Stimulated activated CD4-positive, alpha-beta T cell treated with anti-CD3 and anti-CD28 coated beads, Interleukin-2, amount 100 ng/mL, for 24 hours (primary cell): ENCODE measurements around the gene WDR45B.
"Not testable (repeated sequence)": the region's sequence is repeated elsewhere in the genome, so short reads cannot be mapped to it uniquely, and the experiment has no call there.

Experiments
- DNase-seq, 2 donors: peaks; one replicate each; pipeline ENCODE4 v3.0.0-alpha.2; 2020

The WDR45B gene

DNA sequence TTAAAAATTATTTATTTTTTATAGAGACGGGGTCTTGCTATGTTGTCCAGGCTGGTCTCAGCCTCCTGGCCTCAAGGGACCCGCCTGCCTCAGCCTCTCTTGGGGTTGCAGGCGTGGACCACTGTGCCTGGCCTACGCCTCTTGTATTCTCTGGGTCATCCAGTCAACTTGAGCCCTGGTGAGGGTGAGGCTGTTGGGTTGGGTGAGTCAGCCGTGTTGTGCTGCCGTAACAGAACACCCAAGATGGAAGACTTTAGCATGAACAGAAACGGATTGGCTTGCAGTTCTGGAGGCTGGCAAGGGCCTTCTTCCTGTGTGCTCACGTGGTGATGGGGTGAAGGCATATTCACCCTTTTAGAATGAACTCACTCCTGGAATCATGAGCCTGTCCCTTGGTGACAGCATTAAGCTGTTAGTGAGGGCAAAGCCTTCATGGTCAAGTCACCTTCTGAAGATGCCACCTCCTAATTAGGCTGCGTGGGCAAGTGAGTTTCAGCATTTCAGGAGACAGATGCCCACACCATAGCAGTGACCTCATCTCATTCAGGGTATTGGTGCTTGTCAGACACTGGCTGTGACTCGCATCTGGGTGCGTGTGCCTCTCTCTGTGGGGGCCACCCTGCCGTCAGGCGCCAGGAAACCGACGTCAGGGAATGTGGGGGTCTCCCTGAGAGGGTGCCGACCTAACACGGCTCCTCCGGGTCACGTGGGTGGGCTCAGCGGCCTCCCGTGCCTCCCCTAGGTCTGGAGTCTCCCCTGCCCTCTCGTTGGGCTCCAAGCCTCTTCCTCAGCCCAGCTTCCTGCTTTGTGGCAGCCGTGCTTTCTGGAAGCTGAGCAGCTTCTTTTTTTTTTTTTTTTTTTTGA, 49.8 kb downstream of the WDR45B start:
- no peak for DNase-seq

DNA sequence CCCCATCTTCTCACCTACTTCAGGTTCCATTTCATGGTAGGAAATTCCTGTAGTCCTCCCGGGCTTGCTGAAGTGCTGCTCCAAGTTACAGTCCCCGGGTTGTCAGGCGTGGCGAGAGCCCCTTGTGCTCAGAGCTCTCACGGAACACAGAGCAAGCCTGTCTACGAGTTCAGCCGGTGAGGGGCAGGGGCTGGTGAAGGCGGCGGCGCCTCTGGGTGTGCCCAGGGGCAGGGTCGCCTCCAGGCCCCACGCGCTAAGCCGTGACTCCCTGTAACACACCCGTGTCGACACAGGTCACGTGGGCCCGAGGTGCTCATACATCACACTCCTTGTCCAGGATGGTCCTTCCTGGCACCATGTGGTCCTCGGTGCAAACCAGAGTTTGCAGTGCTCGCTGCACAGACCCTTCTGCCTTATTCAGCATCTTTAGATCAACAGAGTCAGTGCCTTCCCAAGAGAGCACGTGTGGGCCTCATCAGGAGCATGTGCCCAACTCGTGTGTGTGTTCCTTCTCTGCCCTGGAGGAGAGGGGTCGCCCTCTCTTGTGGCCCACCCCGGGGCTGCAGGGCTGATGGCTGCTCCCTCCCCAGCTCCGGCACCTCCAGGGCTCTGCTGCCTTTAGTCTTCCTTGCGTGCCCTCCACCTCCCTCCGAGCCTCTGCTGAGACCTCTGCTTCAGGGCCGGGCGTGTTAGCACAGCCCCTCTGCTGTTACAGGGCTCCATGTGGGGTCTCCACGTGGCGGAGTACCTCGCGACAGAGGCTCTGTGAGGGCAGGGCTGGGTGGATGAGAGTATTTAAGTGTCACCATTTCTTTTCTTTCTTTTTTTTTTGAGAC, 51.2 kb downstream of the WDR45B start:
- no peak for DNase-seq

DNA sequence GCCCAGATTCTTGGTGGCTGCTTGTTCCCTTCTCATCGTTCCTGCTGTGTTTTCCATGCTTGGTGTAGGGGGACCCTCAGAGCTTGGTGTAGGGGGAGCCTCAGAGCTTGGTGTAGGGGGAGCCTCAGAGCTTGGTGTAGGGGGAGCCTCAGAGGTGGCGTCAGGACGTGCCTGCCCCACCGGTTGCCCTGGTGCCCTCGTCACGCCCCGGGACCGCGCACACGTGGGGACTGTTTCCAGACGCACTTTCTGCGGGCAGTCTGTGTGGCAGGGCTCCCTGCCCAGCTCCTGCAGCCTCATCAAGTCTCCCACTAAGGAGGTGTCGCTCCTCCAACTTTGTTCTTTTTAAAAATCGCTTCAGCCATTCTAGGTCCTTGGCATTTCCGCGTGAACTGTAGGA, 51.9 kb downstream of the WDR45B start:
- no peak for DNase-seq

DNA sequence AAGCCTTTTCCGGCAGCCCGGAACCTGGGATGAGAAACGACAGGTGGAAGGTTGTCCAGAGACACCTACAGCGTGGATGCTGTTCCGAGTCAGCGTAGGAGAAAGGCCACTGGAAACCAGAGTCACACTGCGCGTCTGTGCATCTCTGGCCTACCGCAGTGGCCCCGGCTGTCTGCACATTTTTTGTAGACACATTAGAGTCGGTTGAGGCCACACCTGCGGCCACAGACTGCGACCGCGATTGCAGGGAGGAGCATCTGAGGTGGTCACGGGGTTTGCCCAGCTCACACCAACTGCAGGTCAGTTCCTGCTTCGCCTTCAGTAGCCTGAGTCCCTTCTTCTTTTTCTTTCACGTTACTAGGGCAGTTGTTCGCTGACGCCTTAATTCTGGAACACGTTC, 52.4 kb downstream of the WDR45B start:
- DNase-seq, result no peak

DNA sequence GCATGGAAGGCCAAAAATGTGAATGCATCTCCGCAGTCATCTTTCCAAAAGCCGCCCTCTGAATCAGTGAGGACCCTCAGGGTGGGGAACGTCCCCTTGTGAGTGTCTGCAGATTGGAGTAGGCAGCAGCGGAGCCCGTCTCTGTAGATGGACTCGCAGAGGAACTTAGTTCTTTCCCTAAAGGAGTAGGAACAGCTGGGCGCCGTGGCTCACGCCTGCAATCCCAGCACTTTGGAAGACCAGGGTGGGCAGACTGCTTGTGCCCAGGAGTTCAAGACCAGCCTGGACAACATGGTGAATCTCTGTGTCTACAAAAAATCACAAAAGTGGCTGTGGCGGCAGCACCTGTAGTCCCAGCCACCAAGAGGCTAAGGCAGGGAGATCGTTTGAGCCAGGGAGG, 53.7 kb downstream of the WDR45B start:
- no peak for DNase-seq

GRCh38 chr17:82593590-82594087, 54.6 kb downstream of the WDR45B start:
- no peak for DNase-seq

- DNase-seq, result peak; percentile 31 to 61
Observed at GRCh38 chr17:82592767-82593589, 55.3 kb downstream of the WDR45B start.

DNA sequence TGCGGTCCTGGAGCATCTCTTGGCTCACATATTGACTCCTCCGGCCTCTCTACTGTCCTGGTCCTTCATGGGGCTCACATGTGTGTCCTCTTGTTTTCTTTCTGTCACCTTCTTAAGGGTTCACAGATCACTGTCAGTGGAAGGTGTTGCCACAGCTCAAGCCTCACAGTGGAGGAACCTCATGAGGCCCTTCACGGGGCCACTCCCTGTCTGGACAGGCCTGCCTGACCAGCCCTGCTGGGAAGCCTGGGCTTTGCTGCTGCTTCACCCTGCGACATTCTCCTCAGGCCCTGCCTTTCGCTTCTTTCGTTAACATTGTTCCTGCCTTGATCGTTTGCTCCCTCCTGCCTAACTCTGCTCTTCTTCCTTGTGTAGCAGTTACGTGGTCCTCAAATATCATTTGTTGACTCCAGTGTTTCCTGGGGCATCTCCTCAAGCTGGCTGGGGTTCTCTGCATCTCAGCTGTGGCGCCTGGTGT, 55.9 kb downstream of the WDR45B start:
- DNase-seq, result no peak

GRCh38 chr17:82590881-82591539, 57.2 kb downstream of the WDR45B start:
- DNase-seq, result no peak

DNA sequence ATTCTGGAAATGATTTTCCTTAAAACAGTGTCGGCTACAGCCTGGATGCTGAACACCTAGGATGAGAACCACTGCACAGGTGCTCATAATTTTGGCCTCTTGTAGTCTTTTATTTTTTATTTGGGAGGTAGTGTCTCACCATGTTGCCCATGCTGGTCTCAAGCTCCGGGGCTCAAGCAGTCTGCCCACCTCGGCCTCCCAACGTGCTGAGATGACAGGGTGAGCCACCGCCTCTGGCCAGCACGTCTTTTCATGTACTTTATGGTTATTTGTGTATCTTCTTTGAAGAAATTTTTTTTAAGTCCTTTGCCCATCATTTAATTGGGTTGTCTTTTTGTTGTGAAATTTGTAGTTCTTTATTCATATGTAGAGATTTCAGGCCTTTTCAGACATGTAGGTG, 58.0 kb downstream of the WDR45B start:
- no peak for DNase-seq

- no peak for DNase-seq
Observed at GRCh38 chr17:82589851-82590180, 58.4 kb downstream of the WDR45B start.

DNA sequence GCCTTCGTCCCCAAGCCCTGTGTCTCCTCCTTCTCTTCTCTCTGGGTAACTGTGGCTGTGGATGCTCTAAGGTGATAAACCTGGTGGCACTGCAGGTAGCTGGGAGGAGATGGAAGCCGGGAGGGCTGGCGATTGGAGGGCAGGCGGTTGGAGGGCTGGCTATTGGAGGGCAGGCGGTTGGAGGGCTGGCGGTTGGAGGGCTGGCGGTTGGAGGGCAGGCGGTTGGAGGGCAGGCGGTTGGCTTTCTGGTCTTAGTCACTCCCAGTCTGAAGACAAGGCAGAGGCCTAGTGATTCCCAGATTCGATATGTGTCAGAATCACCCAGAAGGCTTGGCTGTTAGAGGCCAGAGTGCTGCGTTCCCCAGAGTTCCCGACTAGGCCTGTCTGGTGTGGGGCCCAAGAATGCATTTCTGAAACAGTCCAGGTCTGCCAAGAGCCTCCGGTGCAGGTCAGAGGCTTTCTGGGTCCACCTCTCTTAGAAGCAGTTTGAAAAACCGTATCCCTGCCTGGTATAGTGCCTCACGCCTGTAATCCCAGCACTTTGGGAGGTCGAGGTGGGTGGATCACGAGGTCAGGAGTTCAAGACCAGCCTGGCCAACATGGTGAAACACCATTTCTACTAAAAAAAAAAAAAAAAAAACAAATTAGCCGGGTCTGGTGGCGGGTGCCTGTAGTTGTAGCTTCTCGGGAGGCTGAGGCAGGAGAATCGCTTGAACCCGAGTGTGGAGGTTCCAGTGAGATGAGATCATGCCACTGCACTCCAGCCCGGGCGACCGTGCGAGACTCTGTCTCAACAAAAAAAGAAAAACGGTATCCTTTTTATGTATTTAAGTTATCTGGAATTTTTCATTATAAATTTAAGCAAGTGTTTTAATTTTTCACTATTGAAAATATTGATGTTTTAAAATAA, 59.7 kb downstream of the WDR45B start:
- no peak for DNase-seq

DNA sequence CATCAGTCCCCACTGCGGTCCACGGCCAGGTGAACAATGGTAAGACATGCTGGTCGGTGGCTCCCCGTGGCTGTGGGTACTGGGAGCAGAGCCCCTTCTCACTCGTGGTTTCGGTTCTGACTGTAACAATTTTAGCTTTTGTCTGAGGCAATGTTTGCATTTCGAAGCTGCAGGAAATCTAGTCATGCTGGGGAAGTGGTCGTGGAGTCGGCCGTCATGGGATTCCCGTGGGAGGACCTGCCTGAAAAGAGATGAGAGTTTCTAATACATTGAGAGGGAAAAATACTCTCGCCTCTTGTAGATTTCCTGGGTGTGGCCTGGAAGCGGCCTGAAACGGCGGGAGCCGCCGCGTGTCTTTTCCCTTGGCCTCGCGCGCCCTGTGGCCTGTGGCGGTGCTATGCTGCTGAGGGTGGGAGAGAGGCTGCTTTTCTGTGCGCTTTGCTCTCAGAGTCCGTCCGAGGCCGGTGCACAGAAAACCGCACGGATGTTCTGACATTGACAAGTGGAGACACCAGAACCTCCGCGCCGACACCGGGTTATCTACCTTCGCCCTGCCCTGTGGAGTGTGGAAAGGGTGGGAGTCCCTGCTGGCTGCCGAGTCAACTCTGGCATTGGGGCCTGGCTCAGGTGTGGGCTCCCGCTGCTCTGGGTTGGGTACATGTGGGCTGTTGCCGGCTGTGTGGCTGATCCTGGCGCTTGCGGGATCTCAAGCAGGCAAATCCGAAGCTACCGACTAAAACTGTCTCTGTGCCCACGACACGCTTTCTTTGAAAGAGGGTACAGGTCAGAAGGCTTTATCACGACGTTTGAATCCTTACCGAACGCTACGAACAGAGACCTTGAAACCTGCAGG, 60.8 kb downstream of the WDR45B start:
- no peak for DNase-seq

- no peak for DNase-seq
Observed at GRCh38 chr17:82586576-82587233, 61.5 kb downstream of the WDR45B start.

- DNase-seq, result peak in 1 of 2 donors; percentile 48
Observed at GRCh38 chr17:82585935-82586575, 62.2 kb downstream of the WDR45B start.

DNA sequence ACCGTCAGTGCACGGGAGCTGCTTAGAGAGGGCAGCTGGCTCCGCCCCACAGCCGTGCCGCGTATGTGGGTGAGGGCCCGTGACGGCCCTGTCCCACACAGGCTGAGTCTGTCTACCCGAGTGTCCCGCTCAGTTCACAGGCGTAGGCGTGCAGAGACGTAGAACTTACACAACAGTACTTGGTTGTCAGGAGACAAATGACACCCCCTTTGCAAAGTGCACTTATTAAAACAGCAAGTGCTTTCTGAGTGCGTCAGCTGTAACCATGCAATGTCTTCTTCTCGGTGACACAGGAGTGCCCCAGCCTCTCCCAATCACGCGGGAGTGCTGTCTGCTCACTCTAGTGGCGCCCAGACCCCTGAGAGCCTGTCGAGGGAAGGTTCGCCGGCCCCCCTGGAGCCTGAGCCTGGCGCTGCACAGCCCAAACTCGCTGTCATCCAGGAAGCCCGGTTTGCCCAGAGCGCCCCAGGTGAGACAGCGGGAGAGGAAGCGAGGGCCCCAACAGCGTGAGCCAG, 64.5 kb downstream of the WDR45B start:
- no peak for DNase-seq

- DNase-seq, result no peak
Observed at GRCh38 chr17:82582709-82583108, 65.5 kb downstream of the WDR45B start.

- no peak for DNase-seq
Observed at GRCh38 chr17:82582213-82582612, 66.0 kb downstream of the WDR45B start.

DNA sequence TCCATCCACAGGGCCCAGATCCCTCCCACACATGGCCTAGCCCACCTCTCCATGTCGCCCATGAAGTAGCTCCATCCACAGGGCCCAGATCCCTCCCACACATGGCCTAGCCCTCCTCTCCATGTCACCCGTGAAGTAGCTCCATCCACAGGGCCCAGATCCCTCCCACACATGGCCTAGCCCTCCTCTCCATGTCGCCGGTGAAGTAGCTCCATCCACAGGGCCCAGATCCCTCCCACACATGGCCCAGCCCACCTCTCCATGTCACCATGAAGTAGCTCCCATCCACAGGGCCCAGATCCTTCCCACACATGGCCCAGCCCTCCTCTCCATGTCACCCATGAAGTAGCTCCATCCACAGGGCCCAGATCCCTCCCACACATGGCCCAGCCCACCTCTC, 68.3 kb downstream of the WDR45B start:
- not testable (repeated sequence) for DNase-seq
